ENCODE measurements around the gene SGSM2.
A peak's percentile ranks its signal among the peaks of the same experiment; 100 is the strongest.

SGSM2 gene

DNA sequence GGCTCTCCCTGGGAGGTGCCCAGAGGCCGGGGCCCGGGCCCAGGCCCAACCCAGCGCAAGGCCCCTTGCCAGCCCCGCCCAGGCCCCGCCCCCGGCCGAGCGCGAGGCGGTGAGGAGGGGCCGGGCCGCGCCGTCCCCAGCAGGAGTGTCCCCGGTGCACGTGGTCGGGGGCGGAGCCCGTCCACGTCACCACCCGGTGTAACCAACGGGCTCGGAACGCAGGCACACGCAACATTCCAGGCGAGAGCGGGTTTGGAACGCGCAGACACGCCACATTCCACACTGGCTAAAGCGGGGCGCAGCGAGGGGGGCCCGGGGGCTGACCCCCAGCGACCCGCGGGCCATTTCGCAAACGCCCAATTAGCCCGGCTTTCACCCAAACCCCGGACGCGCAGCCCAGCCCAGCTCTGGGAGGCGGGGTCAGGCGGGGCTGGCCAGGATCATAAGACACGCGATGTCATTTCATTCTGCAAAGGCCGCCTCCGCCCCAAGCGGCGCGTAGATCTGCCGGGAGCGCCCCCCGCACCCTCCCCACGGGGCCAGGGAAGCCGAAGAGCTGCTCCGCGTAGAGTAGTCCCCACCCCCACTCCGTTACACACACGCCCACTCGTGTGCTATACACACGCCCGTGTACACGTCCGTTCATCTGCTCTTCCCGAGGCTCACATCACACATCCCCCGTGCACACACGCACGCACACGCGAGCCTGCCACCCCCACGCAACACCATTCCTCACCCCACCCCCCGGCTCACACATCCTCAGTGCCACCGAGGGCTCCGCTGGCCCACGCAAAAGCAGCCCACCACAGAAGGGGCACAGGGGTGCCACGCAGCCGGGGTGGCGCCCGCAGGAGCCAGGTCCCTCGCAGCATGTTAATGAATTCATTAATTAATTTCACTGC lies 62.5 kb downstream of the SGSM2 start:
- peak; percentile 71 for DNase-seq

DNA sequence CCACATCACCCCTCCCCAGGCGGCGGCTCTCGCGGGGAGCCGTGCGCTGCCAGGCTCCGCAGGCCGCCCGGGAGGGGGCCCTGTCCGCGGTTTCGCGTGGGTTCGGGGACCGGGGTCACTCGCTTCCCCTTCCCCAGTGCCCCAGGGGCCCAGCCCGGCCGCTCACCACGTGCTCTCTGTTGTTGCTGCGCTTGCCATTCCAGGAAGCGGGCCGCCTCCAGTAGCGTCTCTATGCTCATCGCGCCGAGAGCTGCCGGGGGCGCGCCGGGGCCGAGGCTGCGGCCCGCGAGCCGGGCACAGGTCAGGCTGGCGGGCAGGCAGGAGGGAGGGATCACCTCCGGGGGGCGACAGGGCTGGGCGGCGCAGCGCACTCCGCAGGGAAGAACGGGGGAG lies 63.2 kb downstream of the SGSM2 start:
- peak; percentile 27 for DNase-seq

GRCh38 chr17:2400877-2401425 lies 63.6 kb downstream of the SGSM2 start, which contains the start of gene MNT:
Gene MNT, minus strand, starts transcription at chr17:2401060. Its CDS starts 348 bp downstream, at chr17:2400712.
- DNase-seq = peak; percentile 77

DNA sequence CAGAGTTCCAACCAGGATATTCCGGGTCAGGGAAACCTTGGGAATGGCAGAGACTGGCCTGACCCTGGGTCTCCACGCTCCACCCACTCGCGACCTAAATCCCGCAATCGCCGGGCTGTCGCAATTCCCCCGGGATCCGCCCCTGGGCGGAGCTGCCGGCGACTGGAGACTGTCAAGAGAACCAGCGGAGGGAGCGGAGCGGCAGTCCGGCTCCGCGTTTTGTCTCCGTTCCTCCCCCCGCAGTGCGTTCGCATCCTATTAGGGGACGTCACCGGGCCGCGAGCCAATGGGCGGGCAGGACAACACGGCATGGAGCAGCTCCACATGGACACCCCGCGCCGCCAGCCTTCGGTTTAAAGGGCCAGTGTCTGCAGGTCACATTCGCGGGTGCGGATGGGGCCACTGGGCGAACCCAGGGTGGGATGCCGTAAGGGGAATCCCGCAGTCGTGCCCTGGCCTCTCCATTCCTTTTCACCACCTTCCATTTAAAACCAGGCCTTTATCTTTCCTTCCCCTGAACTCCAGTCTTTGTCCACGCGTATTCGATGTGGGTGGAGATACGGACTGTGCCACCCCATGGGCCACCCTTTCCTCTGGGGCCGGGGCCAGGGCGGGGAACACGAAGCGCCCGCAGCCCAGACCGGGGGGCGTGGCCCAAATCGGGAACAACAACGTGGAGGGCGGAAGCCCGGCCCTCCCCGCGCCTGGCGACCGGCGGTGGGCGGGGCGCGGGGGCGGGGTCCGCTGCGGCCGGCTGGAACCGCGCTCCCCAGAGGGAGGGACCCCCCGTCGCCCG lies 64.3 kb downstream of the SGSM2 start:
- peak; percentile 92 for DNase-seq

DNA sequence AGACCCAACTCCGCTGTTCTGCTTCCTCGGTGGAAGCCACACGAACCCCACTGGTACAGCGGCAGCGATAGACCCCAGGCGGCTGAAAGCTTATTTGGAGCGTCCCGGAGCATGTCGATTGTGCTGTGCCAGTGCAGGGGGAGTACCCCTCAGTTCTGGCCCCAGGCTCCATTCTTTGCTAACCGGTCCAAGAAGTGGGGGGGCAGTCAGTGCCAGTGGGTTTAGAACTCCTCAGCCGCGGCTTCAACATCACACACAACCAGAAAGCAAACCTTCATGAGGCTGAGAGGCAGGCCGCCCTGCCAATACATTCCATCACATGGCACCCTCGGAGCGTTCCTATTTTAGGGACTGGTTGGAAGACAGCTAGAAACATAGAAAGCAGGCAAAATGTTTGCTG lies 65.2 kb downstream of the SGSM2 start:
- DNase-seq = no peak

DNA sequence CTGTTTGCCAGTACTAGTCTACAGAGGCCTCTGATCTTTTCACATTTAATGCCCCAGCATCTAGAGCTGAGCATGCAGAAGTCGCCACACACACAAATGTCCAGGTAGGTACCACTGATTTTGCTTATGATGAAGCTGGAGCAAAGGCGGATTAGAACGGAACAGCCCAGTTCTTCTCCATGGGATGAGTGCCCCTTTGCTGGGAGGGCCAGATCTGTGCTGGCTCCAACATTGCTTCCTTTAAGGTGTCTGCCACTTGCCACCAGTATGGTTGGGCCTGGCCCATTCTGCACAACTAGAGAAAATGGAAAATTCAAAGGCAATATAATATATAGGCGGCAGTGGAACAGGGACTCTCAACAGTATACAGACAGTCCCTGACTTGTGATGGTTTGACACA lies 65.7 kb downstream of the SGSM2 start:
- DNase-seq = no peak

GRCh38 chr17:2405247-2405926 lies 68.1 kb downstream of the SGSM2 start:
- no peak for DNase-seq

DNA sequence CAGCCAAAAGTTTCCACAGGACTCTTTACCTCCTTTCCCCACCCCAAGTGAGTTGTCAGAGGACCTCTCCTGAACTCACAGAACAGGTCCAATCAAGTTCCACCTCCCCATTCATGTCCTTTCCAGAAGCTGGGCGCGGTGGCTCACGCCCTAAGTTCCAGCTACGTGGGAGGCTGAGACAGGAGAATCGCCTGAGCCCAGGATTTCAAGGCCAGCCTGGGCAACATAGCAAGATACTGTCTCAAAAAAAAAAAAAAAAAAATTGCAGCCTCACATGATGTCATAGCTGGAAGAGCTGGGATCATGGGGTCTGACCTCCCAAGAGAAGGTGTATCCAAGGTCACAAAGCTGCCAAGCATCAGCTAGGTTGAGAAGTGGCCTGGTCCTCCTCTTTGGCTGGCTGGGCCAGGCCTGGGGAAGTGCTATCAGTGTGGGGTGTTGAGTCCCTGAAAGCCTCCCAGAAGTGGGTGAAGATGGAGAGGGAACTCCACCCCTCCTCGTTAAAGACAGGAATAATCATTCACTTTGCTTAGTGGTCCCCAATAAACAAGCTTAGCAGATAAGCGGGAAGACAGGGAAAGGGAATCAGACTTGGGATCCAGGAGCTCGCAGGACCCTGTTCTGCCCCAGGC lies 69.1 kb downstream of the SGSM2 start:
- DNase-seq = no peak

DNA sequence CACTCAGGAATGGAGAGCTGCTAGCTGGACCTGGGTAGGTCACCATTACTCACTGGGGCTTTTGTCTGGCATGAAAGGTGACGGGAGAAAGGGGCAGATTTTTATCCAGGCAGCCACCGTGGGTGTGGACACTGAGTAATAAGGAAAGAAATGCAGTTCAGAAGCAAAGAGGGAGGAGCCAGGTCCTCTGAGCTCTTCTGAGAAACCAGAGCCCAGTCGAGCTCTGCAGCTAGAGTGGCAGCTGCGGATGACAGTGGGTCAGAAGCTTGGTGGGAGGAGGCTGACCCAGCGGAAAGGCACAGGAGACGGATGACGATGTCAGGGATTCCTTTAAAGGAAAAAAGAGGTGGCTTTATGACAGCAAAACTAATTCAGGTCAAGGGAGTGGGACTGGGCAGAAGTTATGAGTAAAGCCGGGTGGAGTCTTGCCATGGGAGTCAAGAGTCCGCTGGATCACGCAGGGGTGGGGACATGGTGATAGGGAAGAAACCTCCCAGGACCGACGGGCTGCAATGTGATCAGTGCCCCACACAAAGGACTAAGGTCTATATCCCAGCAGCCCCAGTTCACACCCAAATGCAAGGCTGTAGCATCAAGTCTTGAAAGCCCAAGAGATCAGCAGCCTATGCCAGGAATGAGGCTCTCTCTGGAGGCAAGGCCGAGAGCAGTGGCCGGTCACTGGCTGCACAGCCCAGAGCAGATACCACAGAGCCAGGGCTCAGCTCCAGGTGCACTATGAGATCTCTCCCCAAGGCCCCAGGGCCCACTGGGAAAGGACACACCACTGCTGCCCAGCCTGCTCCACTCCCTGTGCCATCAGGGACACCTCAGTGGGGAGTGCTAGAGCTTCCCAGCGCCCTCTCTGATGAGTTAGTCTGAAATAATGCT lies 69.8 kb downstream of the SGSM2 start:
- no peak for DNase-seq

- no peak for DNase-seq
Observed at GRCh38 chr17:2410951-2411350, 73.7 kb downstream of the SGSM2 start.

DNA sequence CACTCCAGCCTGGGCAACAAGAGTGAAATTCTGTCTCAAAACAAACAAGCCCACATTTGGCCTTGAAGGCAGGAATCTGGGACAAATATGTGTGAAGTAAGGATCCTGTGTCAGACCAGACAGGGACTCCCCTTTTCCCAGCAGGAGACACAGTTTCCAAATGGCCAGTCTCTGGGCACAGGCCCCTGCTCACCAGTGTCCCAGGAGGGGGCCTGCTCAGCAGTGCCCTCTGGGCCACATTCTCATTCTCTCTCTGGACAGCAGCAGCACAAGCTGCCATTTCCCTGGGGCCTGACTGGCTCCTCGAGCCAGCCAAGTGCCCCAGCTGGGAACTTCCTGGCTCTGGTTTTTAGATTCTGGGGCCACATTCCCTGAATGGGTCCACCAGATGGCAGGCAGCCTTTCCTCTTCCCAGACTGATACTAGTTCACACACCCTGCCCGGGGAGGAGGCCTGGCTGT lies 75.3 kb downstream of the SGSM2 start:
- DNase-seq = no peak

DNA sequence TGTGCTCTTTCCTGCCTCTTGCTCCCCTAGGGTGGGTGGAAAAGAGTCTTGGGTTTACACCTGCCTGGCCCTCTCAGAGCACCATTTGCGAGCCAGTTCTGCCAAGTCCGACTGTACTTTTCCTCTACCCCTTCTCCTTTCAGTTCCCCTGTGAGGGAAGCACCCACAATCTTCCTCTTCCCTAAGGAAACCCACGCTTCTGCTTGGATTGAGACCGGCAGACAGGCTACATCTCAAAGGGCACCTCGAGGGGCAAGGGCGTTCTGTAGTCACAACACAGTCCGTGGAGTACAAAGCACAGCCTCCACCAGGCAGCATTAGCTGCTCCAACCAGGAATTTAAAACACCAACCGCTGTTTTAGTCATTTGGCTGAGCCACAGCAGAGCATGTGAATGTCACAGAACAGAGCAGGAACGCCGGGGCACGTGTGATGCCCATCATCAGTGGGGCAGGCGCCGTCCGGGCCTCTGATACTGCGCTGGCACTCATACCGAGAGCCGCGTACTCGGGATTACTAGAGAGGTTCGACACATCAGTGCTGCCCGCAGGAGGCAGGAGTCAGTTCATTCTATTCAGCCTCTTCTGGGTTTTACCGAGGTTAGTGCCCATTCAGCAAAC lies 77.3 kb downstream of the SGSM2 start:
- DNase-seq = no peak

DNA sequence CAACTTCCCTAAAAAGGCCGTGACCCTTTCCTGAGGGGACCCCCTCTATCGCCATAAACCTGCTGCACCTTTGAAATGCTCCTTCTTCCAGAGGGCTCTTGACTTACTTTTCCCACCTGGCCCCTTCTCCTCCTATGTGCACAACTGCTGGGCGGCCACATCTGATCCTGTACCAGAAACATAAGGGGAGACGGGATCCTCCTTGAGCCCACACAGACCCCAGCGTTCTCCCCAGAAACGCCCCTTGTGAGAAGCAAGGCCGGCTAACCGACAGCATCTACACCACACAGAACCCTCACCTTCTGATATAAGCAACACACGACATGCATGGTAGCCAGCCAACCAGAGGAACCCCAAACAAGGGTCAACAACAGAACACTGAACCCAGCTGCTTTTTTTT lies 77.8 kb downstream of the SGSM2 start:
- no peak for DNase-seq

GRCh38 chr17:2416010-2416734 lies 78.9 kb downstream of the SGSM2 start:
- peak; percentile 11 for DNase-seq

- no peak for DNase-seq
Observed at GRCh38 chr17:2418572-2418971, 81.3 kb downstream of the SGSM2 start.

GRCh38 chr17:2419486-2419885 lies 82.2 kb downstream of the SGSM2 start:
- DNase-seq = no peak

GRCh38 chr17:2420176-2420575 lies 82.9 kb downstream of the SGSM2 start:
- DNase-seq = no peak

DNA sequence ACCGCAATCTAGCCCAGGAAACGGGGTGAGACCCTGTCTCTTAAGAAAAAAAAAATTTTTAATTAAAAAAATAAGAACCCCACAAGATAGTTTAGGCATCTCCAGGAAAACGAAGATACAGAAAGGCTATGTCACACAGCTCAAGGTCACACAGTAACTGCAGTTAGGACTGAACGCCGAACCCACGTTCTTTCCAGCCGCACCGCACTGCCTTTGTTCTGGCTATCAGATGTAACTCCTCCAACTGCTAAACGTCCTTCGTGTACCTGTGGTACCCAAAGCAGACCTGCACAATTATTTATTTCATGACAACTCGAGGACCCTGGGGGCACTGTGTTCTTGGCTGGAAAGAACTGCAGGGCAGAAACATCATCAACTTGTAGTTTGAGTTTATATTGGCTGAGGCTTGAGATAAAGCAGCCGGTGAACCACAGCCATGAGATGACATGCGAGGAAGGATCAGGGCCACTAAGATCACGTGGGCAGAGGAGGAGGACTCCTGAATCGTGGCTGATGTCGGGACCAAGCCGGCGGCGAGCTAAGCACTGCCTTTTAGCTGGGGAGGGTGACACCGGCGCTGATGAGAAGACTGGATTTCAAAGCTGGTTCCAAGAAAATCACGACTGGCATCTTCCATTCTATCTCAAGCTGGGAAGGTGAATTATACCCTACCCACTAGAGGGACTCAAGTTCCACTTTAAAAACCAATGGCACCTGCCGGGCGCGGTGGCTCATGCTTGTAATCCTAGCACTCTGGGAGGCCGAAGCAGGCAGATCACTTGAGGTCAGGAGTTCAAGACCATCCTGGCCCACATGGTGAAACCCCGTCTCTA lies 84.2 kb downstream of the SGSM2 start:
- DNase-seq = no peak

GRCh38 chr17:2423271-2423670 lies 86.0 kb downstream of the SGSM2 start:
- DNase-seq = no peak

Data from NK-92 treated with Interleukin-12 subunit alpha and Interleukin-12 subunit beta, amount 100 ng/mL, for 24 hours (cell line).